Neural cell (in vitro differentiated cells): Measurements from ENCODE around the gene SDHD. TPM values are rescaled to one million over a fixed set of nuclear protein-coding genes. Genes with fewer than 3 reads are reported as not detected.

Experiments
- H2AFZ ChIP-seq: fragments of 200-600, 300-800 bp; sonication (generic), shearing (Covaris generic); 2 replicates; pipeline ENCODE4 v1.6.0; 2014; ENCODE audit warnings: low read depth, mild to moderate bottlenecking, antibody characterized with exemption, low read length, moderate library complexity
- H3F3A ChIP-seq: fragments of 200-600 bp; shearing (Covaris generic); 2 replicates; pipeline ENCODE4 v1.6.1; 2016; ENCODE audit warnings: mild to moderate bottlenecking, moderate library complexity, mixed read lengths, antibody characterized with exemption, low read length; ENCODE audit not compliant: insufficient read depth, poor library complexity, severe bottlenecking
- H3K27ac ChIP-seq: fragments of 200-600, 300-800 bp; sonication (generic), shearing (Covaris generic); 2 replicates; pipeline ENCODE4 v1.5.1; 2014; ENCODE audit warnings: mild to moderate bottlenecking, low read length, moderate library complexity
- H3K27me3 ChIP-seq: fragments of 300-800, 200-600 bp; sonication (generic), shearing (Covaris generic); 2 replicates; pipeline ENCODE4 v1.6.0; 2014; ENCODE audit warnings: mild to moderate bottlenecking, low read depth, low read length, moderate library complexity; ENCODE audit not compliant: insufficient read depth
- H3K36me3 ChIP-seq: fragments of 300-800, 200-600 bp; sonication (generic), shearing (Covaris generic); 2 replicates; pipeline ENCODE4 v1.5.1; 2014; ENCODE audit warnings: mild to moderate bottlenecking, antibody characterized with exemption, low read length, moderate library complexity; ENCODE audit not compliant: insufficient read depth
- H3K4me2 ChIP-seq: fragments of 300-800, 200-600 bp; sonication (generic), shearing (Covaris generic); 2 replicates; pipeline ENCODE4 v1.6.0; 2014; ENCODE audit warnings: mild to moderate bottlenecking, low read length
- H3K4me3 ChIP-seq: fragments of 300-800, 200-600 bp; sonication (generic), shearing (Covaris generic); 2 replicates; pipeline ENCODE4 v1.5.1; 2014; ENCODE audit warnings: mild to moderate bottlenecking, low read length, moderate library complexity
- H3K79me2 ChIP-seq: fragments of 200-600 bp; shearing (Covaris generic); replicated peaks from 2 replicates; pipeline ENCODE4 v1.6.0; 2014; ENCODE audit warnings: mild to moderate bottlenecking, low read length, moderate library complexity; ENCODE audit not compliant: insufficient read depth
- H3K9ac ChIP-seq: fragments of 300-800, 200-600 bp; sonication (generic), shearing (Covaris generic); 2 replicates; pipeline ENCODE4 v1.6.1; 2016; ENCODE audit warnings: mild to moderate bottlenecking, low read length, mixed read lengths
- H3K9me2 ChIP-seq: fragments of 200-600 bp; shearing (Covaris generic); 2 replicates; pipeline ENCODE4 v1.6.1; 2016; ENCODE audit warnings: mild to moderate bottlenecking, low read length, mixed read lengths; ENCODE audit not compliant: insufficient read depth
- H3K9me3 ChIP-seq: fragments of 200-600, 300-800 bp; sonication (generic), shearing (Covaris generic); 2 replicates; pipeline ENCODE4 v1.6.1; 2016; ENCODE audit warnings: mild to moderate bottlenecking, mixed run types, low read length, moderate library complexity, mixed read lengths
- H4K20me1 ChIP-seq: fragments of 200-600 bp; shearing (Covaris generic); 2 replicates; pipeline ENCODE4 v1.6.1; 2016; ENCODE audit warnings: mild to moderate bottlenecking, mixed run types; ENCODE audit not compliant: insufficient read depth
- EP300 ChIP-seq: fragments of 450-650 bp; conservative IDR thresholded peaks from 2 replicates; pipeline ENCODE4 v1.6.1; 2014; ENCODE audit warnings: antibody characterized with exemption, mild to moderate bottlenecking, moderate library complexity; ENCODE audit not compliant: poor library complexity, severe bottlenecking
- EZH2 ChIP-seq: fragments of 200-600, 300-800 bp; shearing (Covaris generic), sonication (generic); IDR thresholded peaks from 2 replicates; pipeline ENCODE4 v1.6.1; 2014; ENCODE audit warnings: antibody characterized with exemption, low read length, borderline replicate concordance, mild to moderate bottlenecking; ENCODE audit not compliant: insufficient read depth, poor library complexity, severe bottlenecking
- MXI1 ChIP-seq: fragments of 450-650 bp; conservative IDR thresholded peaks from 2 replicates; pipeline ENCODE4 v1.6.1; 2014; ENCODE audit warnings: antibody characterized with exemption, mild to moderate bottlenecking; ENCODE audit not compliant: poor library complexity, severe bottlenecking
- POLR2AphosphoS5 ChIP-seq: IDR thresholded peaks from 2 replicates; pipeline ENCODE4 v1.6.1; 2012
- RAD21 ChIP-seq: fragments of 450-650 bp; conservative IDR thresholded peaks from 2 replicates; pipeline ENCODE4 v1.6.1; 2014; ENCODE audit warnings: antibody characterized with exemption, mild to moderate bottlenecking, moderate library complexity
- SMC3 ChIP-seq: fragments of 450-650 bp; conservative IDR thresholded peaks from 2 replicates; pipeline ENCODE4 v1.6.1; 2014; ENCODE audit warnings: antibody characterized with exemption, mild to moderate bottlenecking, moderate library complexity; ENCODE audit not compliant: poor library complexity
- TAF1 ChIP-seq: IDR thresholded peaks from 2 replicates; pipeline ENCODE4 v1.6.1; 2012; ENCODE audit warnings: low read depth
- polyA plus RNA-seq: library from polyadenylated mRNA; depleted of rRNA; stranded (reverse); fragments of >200 nt; gene quantifications from 2 replicates; pipeline ENCODE4 v1.2.3, GENCODE V29; 2014
- TF ChIP-seq, protein P1 (sequence below): IDR thresholded peaks from 2 replicates; pipeline ENCODE4 v1.6.1; 2012; ENCODE audit warnings: borderline replicate concordance
- TF ChIP-seq, protein P2 (sequence below): fragments of 450-650 bp; IDR thresholded peaks from 2 replicates; pipeline ENCODE4 v1.5.1; 2014; ENCODE audit warnings: antibody characterized with exemption, mild to moderate bottlenecking, moderate library complexity; ENCODE audit not compliant: poor library complexity, severe bottlenecking

Gene SDHD
- polyA plus RNA-seq, 1 donor from 2014 or later = 34.7 TPM

DNA sequence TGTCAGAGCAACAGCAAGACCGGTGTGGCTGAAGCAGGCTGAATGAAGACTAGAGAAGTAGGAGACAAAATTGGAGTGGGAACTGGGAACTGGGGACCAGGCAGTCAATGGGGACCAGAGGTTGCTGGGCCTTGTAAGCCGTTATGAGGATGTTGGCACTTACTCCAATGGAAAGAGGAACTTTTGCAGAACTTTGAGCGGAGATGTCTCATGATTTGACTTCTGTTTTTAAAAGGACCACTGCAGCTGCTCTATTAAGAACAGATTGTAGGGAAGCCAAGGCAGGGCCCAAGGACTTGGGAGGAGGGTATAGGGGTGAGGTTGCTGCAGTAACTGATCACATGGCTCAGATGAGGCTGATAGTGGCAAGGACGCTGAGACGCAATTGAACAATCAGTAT, 43.0 kb downstream of the SDHD start:
- Histone ChIP-seq H3K36me3 (no peaks in the 10 kb centered on the region), H3K79me2 (no peaks in the 10 kb centered on the region)
- TF ChIP-seq RAD21 (no peak), EP300 (no peak), TAF1 (no peak), SMC3 (no peak), EZH2 (no peak), MXI1 (no peak), POLR2AphosphoS5 (no peak)
- TF ChIP-seq, protein P1, sequence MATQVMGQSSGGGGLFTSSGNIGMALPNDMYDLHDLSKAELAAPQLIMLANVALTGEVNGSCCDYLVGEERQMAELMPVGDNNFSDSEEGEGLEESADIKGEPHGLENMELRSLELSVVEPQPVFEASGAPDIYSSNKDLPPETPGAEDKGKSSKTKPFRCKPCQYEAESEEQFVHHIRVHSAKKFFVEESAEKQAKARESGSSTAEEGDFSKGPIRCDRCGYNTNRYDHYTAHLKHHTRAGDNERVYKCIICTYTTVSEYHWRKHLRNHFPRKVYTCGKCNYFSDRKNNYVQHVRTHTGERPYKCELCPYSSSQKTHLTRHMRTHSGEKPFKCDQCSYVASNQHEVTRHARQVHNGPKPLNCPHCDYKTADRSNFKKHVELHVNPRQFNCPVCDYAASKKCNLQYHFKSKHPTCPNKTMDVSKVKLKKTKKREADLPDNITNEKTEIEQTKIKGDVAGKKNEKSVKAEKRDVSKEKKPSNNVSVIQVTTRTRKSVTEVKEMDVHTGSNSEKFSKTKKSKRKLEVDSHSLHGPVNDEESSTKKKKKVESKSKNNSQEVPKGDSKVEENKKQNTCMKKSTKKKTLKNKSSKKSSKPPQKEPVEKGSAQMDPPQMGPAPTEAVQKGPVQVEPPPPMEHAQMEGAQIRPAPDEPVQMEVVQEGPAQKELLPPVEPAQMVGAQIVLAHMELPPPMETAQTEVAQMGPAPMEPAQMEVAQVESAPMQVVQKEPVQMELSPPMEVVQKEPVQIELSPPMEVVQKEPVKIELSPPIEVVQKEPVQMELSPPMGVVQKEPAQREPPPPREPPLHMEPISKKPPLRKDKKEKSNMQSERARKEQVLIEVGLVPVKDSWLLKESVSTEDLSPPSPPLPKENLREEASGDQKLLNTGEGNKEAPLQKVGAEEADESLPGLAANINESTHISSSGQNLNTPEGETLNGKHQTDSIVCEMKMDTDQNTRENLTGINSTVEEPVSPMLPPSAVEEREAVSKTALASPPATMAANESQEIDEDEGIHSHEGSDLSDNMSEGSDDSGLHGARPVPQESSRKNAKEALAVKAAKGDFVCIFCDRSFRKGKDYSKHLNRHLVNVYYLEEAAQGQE = no peak
- TF ChIP-seq, protein P2, sequence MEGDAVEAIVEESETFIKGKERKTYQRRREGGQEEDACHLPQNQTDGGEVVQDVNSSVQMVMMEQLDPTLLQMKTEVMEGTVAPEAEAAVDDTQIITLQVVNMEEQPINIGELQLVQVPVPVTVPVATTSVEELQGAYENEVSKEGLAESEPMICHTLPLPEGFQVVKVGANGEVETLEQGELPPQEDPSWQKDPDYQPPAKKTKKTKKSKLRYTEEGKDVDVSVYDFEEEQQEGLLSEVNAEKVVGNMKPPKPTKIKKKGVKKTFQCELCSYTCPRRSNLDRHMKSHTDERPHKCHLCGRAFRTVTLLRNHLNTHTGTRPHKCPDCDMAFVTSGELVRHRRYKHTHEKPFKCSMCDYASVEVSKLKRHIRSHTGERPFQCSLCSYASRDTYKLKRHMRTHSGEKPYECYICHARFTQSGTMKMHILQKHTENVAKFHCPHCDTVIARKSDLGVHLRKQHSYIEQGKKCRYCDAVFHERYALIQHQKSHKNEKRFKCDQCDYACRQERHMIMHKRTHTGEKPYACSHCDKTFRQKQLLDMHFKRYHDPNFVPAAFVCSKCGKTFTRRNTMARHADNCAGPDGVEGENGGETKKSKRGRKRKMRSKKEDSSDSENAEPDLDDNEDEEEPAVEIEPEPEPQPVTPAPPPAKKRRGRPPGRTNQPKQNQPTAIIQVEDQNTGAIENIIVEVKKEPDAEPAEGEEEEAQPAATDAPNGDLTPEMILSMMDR = no peak

DNA sequence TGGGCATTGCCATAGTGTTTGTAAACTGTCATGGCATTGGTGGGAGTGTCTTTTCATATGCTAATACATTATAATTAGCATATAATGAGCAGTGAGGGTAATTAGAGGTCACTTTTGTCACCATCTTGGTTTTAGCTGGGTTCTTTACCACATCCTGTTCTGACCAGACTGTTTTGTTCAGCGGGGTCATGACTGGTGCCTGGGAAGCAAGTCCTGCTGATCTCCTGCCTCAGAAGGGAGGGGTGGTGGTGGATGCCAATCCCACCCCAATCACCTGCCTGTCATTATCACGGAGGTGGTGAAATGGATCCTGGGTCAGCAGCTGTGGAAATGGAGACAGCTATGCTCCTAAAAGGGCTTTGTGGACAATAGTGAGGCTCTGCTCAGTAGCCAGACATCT, 46.1 kb downstream of the SDHD start:
- Histone ChIP-seq H3K27ac (no peak overlapping the region), H3K79me2 (no peaks in the 10 kb centered on the region), H3K4me3 (no peak overlapping the region), H3K27me3 (no peaks in the 10 kb centered on the region), H3K9me3 (no peaks in the 10 kb centered on the region), H3K4me2 (no peak overlapping the region), H3K9ac (no peak overlapping the region), H3F3A (no peaks in the 10 kb centered on the region), H3K9me2 (no peaks in the 10 kb centered on the region), H2AFZ (no peak overlapping the region), H4K20me1 (no peaks in the 10 kb centered on the region), H3K36me3 (no peaks in the 10 kb centered on the region)
- no peak for TF ChIP-seq MXI1
- TF ChIP-seq, protein P2 = no peak
- no peak for TF ChIP-seq SMC3

More for the DNA sequence above, 43.0 kb downstream of the SDHD start:
- H3K4me2 ChIP-seq = no peak overlapping the region
- H2AFZ ChIP-seq = no peak overlapping the region
- no peaks in the 10 kb centered on the region for H3K27me3 ChIP-seq
- no peak overlapping the region for H3K4me3 ChIP-seq
- no peaks in the 10 kb centered on the region for H3F3A ChIP-seq
- H3K27ac ChIP-seq = no peak overlapping the region
- H3K9me3 ChIP-seq = no peaks in the 10 kb centered on the region
- H3K9ac ChIP-seq = no peak overlapping the region
- H3K9me2 ChIP-seq = no peaks in the 10 kb centered on the region
- no peaks in the 10 kb centered on the region for H4K20me1 ChIP-seq
